ENCODE measurements around the gene DISC1.

The DISC1 gene

DNA sequence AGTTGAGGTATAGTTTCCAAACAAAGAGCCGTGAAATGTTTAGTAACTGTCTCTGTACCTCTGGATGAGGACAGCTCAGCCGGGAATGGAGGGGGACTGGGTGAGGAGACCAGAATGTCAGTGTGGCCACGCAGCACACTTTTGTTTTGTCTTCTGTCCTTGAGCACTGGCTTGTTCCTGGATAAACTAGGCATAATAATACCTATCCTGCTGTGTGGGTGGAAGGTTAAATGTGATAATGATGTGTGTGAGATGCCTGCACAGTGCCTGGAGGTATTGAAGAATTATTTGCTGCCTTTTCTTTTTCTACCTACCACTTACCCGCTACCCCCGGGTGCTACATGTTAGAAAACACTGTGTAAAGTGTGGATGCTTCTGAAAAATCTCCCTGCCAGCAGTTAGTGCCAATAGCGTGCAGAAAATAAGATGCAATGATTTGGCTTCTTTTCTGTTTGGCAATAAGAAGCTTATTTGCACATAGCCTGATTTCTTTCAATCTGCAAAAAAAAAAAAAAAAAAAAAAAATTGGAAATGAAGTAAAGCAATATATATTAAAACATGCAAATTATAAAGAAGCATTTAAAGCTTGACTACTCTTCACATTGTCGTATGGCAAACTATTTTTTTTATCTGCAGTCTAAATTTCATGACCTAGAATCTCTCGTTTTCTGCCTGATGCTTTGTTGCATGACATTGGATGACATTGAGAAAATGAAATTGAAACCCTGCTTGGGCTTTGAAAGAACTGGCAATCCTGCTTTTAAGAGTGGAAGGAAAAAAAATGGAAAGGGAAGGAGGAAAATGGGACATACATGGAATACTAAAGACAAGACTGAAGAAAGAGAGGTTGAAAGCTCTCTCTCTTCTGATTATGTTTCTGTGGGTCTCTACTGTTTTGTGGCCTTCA is 89.5 kb downstream of the DISC1 start:
- H3K4me1 Mint-ChIP-seq, result peaks cover 8% of the 10 kb centered on the region
- peaks cover 4% of the 10 kb centered on the region for H3K36me3 Mint-ChIP-seq (ENCODE audit: low read depth)
- H3K4me3 Mint-ChIP-seq, result no peak overlapping the region
- no peak overlapping the region for H3K27ac Mint-ChIP-seq
- H3K27me3 Mint-ChIP-seq (ENCODE audit: low read depth), result peaks cover 3% of the 10 kb centered on the region
- H3K9me3 Mint-ChIP-seq, result peaks cover 4% of the 10 kb centered on the region
- TF ChIP-seq, protein P1, sequence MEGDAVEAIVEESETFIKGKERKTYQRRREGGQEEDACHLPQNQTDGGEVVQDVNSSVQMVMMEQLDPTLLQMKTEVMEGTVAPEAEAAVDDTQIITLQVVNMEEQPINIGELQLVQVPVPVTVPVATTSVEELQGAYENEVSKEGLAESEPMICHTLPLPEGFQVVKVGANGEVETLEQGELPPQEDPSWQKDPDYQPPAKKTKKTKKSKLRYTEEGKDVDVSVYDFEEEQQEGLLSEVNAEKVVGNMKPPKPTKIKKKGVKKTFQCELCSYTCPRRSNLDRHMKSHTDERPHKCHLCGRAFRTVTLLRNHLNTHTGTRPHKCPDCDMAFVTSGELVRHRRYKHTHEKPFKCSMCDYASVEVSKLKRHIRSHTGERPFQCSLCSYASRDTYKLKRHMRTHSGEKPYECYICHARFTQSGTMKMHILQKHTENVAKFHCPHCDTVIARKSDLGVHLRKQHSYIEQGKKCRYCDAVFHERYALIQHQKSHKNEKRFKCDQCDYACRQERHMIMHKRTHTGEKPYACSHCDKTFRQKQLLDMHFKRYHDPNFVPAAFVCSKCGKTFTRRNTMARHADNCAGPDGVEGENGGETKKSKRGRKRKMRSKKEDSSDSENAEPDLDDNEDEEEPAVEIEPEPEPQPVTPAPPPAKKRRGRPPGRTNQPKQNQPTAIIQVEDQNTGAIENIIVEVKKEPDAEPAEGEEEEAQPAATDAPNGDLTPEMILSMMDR (IDR thresholded peaks at IDR 0.05; ENCODE audit: unreplicated experiment in 3 of 3), result no peak

DNA sequence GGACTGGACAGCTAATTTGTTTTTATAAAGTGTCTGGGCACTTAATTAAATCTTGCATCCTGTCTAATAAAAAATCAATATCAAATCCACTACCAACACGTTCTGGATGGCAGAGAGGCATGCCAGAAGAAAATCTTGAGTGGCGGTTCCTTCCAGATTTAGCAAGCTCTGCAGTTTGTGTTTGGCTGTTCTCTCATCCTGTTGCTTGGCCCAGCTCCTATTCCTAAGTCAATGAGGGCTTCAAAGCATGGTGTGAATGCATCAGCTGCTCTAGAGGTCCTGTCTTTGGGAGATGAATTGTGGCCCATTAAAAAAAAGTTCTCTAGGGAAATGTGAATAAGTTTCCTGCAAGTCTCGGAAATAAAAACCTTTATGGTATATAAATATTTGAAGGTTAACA is 90.3 kb downstream of the DISC1 start:
- H3K27ac Mint-ChIP-seq, result no peak overlapping the region
- H3K4me1 Mint-ChIP-seq, result peaks cover 12% of the 10 kb centered on the region
- no peak overlapping the region for H3K4me3 Mint-ChIP-seq
- TF ChIP-seq, protein P1 (IDR thresholded peaks at IDR 0.05; ENCODE audit: unreplicated experiment in 3 of 3), result no peak
- H3K36me3 Mint-ChIP-seq (ENCODE audit: low read depth), result peaks cover 4% of the 10 kb centered on the region
- peaks cover 4% of the 10 kb centered on the region for H3K9me3 Mint-ChIP-seq
- H3K27me3 Mint-ChIP-seq (ENCODE audit: low read depth), result peaks cover 3% of the 10 kb centered on the region

DNA sequence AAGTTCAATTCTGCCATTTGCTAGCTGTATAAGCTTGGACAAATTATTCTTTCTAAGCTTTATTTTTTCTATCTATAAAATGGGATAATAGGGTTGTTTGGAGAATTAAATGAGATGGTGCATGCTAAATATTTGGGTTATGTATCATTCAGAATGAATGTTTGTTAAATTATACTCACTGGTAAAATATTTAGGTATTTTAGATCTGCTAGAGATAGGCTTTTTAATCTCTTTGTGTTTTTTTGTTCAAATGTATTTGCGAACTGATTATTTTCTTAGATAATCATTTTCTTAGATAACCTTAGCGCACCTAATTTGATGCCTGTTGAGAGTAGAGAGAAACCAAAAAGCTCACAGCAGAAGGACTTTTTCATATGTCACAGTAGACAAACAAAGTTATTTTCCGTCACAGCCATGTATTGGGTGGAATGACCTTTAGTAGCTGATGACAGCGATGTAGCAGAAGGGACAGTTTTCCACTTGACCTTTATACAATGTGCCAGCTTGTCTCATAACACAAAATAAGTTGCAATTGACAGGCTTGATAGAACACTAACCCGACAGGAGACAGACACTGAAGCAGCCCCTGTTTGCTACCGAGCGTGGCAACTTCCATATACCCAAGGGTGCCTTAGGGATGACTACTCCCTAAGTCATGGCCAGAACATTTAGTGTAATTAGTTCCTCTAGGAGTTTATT is 93.0 kb downstream of the DISC1 start:
- H3K27ac Mint-ChIP-seq, result no peak overlapping the region
- H3K4me3 Mint-ChIP-seq, result no peak overlapping the region
- no peaks in the 10 kb centered on the region for H3K9me3 Mint-ChIP-seq
- peaks cover 3% of the 10 kb centered on the region for H3K27me3 Mint-ChIP-seq (ENCODE audit: low read depth)
- TF ChIP-seq, protein P1 (IDR thresholded peaks at IDR 0.05; ENCODE audit: unreplicated experiment in 3 of 3), result no peak
- H3K4me1 Mint-ChIP-seq, result peaks cover 27% of the 10 kb centered on the region
- H3K36me3 Mint-ChIP-seq (ENCODE audit: low read depth), result peaks cover 12% of the 10 kb centered on the region

DNA sequence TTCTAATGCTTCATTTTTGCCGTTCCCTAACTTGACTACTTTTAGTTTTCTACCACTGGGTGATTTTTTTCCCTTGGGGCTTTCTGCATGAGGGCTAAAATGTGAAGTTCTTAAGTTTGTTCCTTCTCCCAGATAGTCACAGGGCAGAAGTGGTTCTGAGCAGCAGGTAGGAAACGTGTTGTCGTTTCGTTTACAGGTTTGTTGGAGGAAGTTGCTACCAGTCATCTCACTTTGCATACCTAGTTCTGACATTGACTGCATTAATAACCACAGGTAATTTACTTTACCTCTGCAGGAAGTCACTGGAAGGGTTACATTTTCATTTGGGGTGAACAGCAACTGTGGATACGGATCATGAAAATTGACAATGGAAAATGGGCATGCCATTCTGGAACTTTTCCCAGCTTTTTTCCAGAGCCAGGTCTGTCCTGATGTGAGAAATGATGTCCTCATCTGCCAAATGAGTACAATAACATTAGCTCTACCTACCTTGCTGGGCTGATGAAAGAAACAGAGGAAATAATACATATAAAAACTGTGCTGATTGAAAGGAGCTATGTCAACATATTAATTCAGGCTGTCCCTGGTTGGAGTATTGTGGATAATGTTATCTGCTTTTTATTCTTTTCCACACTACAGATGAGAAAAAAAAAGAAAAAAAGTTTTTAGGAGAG is 94.2 kb downstream of the DISC1 start:
- no peak overlapping the region for H3K4me3 Mint-ChIP-seq
- H3K4me1 Mint-ChIP-seq, result peaks cover 31% of the 10 kb centered on the region
- TF ChIP-seq, protein P1 (IDR thresholded peaks at IDR 0.05; ENCODE audit: unreplicated experiment in 3 of 3), result no peak
- H3K27ac Mint-ChIP-seq, result peak overlapping the region in 1 of 3 experiments; percentile 6
- H3K36me3 Mint-ChIP-seq (ENCODE audit: low read depth), result peaks cover 12% of the 10 kb centered on the region
- no peaks in the 10 kb centered on the region for H3K9me3 Mint-ChIP-seq
- H3K27me3 Mint-ChIP-seq (ENCODE audit: low read depth), result peaks cover 1% of the 10 kb centered on the region

DNA sequence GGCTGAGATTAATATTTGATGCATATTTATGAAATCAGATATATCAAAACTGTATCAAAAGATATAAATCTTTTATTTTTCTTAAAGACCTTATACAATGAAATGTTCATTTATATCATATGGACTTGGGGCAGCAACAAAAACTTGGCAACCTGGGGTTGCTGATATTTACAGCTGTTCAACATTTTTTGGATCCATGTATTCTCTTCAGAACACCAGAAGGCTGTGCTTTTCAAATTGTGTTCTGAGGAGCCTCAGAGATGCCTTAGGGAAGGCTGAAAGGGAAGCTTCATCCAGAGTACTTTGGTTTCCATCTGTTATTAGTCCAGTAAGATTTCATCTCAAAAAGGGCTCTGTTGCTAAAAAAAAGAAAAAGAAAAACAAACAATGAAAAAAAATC is 94.8 kb downstream of the DISC1 start:
- H3K4me1 Mint-ChIP-seq, result peaks cover 31% of the 10 kb centered on the region
- TF ChIP-seq, protein P1 (IDR thresholded peaks at IDR 0.05; ENCODE audit: unreplicated experiment in 3 of 3), result no peak
- H3K36me3 Mint-ChIP-seq (ENCODE audit: low read depth), result peaks cover 12% of the 10 kb centered on the region
- no peaks in the 10 kb centered on the region for H3K27me3 Mint-ChIP-seq (ENCODE audit: low read depth)
- peak overlapping the region in 1 of 3 experiments; percentile 6 for H3K27ac Mint-ChIP-seq
- H3K4me3 Mint-ChIP-seq, result no peak overlapping the region
- H3K9me3 Mint-ChIP-seq, result no peaks in the 10 kb centered on the region

Data from nephron (organoid).